H9 (cell line): Measurements from ENCODE around the gene ABTB1. TPM values are rescaled to one million over a fixed set of nuclear protein-coding genes. Genes with fewer than 3 reads are reported as not detected.

Experiments
- DNase-seq: peaks from one replicate; pipeline ENCODE4 v3.0.0-alpha.2; 2017
- H2AFZ ChIP-seq: one replicate; pipeline ENCODE4 v1.6.1; 2013; ENCODE audit warnings: mild to moderate bottlenecking, low read length, control low read depth, moderate library complexity
- H2AK5ac ChIP-seq: 2 replicates; pipeline ENCODE4 v1.6.1; 2013; ENCODE audit warnings: low read length, control low read depth, mixed read lengths; ENCODE audit not compliant: insufficient read length
- H2BK120ac ChIP-seq: one replicate; pipeline ENCODE4 v1.6.1; 2013; ENCODE audit warnings: low read depth, mild to moderate bottlenecking, low read length, control low read depth, inconsistent platforms; ENCODE audit not compliant: poor library complexity, severe bottlenecking
- H2BK12ac ChIP-seq: 2 replicates; pipeline ENCODE4 v1.6.1; 2013; ENCODE audit warnings: low read length, control low read depth, mixed read lengths, low read depth; ENCODE audit not compliant: insufficient read length
- H2BK15ac ChIP-seq: 2 replicates; pipeline ENCODE4 v1.6.1; 2013; ENCODE audit warnings: low read depth, low read length, control low read depth
- H2BK20ac ChIP-seq: one replicate; pipeline ENCODE4 v1.6.1; 2013; ENCODE audit warnings: low read depth, mild to moderate bottlenecking, low read length, control low read depth, inconsistent platforms; ENCODE audit not compliant: poor library complexity, severe bottlenecking
- H2BK5ac ChIP-seq: 2 replicates; pipeline ENCODE4 v1.6.1; 2013; ENCODE audit warnings: low read length, control low read depth, mixed read lengths; ENCODE audit not compliant: insufficient read length
- H3K14ac ChIP-seq: 2 replicates; pipeline ENCODE4 v1.6.1; 2013; ENCODE audit warnings: low read length, control low read depth; ENCODE audit not compliant: insufficient read depth
- H3K18ac ChIP-seq: 2 replicates; pipeline ENCODE4 v1.6.1; 2013; ENCODE audit warnings: low read depth, mild to moderate bottlenecking, mixed read lengths, low read length, control low read depth; ENCODE audit not compliant: insufficient read length
- H3K23ac ChIP-seq: 2 replicates; pipeline ENCODE4 v1.6.1; 2013; ENCODE audit warnings: low read length, control low read depth, mixed read lengths, low read depth; ENCODE audit not compliant: insufficient read length
- H3K23me2 ChIP-seq: 2 replicates; pipeline ENCODE4 v1.6.1; 2013; ENCODE audit warnings: low read depth, mild to moderate bottlenecking, mixed read lengths, low read length, control low read depth; ENCODE audit not compliant: insufficient read length, poor library complexity, severe bottlenecking
- H3K27ac ChIP-seq: 2 replicates; pipeline ENCODE4 v1.5.1; 2013; ENCODE audit warnings: low read length, control low read depth, mixed read lengths, low read depth; ENCODE audit not compliant: insufficient read length
- H3K27me3 ChIP-seq: 2 replicates; pipeline ENCODE4 v1.6.1; 2013; ENCODE audit warnings: low read length, control low read depth, inconsistent platforms; ENCODE audit not compliant: insufficient read depth
- H3K4ac ChIP-seq: 2 replicates; pipeline ENCODE4 v1.6.1; 2013; ENCODE audit warnings: low read depth, mild to moderate bottlenecking, control low read depth, inconsistent platforms, low read length, moderate library complexity
- H3K4me1 ChIP-seq: 2 replicates; pipeline ENCODE4 v1.6.1; 2013; ENCODE audit warnings: low read length, control low read depth, inconsistent platforms; ENCODE audit not compliant: insufficient read depth
- H3K4me2 ChIP-seq: 2 replicates; pipeline ENCODE4 v1.6.1; 2013; ENCODE audit warnings: low read length, control low read depth, mixed read lengths; ENCODE audit not compliant: insufficient read length, insufficient read depth
- H3K56ac ChIP-seq: 2 replicates; pipeline ENCODE4 v1.6.1; 2013; ENCODE audit warnings: low read depth, mild to moderate bottlenecking, mixed read lengths, low read length, control low read depth; ENCODE audit not compliant: insufficient read length
- H3K79me1 ChIP-seq: 2 replicates; pipeline ENCODE4 v1.6.1; 2013; ENCODE audit warnings: low read depth, mild to moderate bottlenecking, moderate library complexity, low read length, control low read depth, inconsistent platforms; ENCODE audit not compliant: insufficient read depth, poor library complexity, severe bottlenecking
- H3K79me2 ChIP-seq: 2 replicates; pipeline ENCODE4 v1.6.1; 2013; ENCODE audit warnings: low read length, control low read depth, inconsistent platforms; ENCODE audit not compliant: insufficient read depth
- H3K9ac ChIP-seq: 2 replicates; pipeline ENCODE4 v1.6.1; 2013; ENCODE audit warnings: low read length, control low read depth, mixed read lengths; ENCODE audit not compliant: insufficient read length; ENCODE audit errors: extremely low read depth
- H3K9me3 ChIP-seq: one replicate; pipeline ENCODE4 v1.6.1; 2013; ENCODE audit warnings: low read depth, low read length, inconsistent platforms; ENCODE audit not compliant: control insufficient read depth
- H3T11ph ChIP-seq: one replicate; pipeline ENCODE4 v1.6.1; 2013; ENCODE audit warnings: mild to moderate bottlenecking, low read length, control low read depth, inconsistent platforms
- H4K20me1 ChIP-seq: one replicate; pipeline ENCODE4 v1.6.1; 2013; ENCODE audit not compliant: control insufficient read depth, insufficient read length, insufficient read depth
- H4K5ac ChIP-seq: 2 replicates; pipeline ENCODE4 v1.6.1; 2013; ENCODE audit warnings: low read depth, mild to moderate bottlenecking, mixed read lengths, low read length, control low read depth; ENCODE audit not compliant: insufficient read length
- H4K8ac ChIP-seq: replicated peaks from 2 replicates; pipeline ENCODE4 v1.6.1; 2013; ENCODE audit warnings: low read length, control low read depth, mixed read lengths, low read depth; ENCODE audit not compliant: insufficient read length
- H4K91ac ChIP-seq: 2 replicates; pipeline ENCODE4 v1.6.1; 2013; ENCODE audit warnings: low read depth, mild to moderate bottlenecking, moderate library complexity, mixed read lengths, low read length, control low read depth; ENCODE audit not compliant: insufficient read length
- H3K27ac Mint-ChIP-seq, 3 experiments: 2 replicates in 2 of 3; 3 replicates in 1 of 3; pipeline ENCODE4 v1.8.0; 2020 to 2021; ENCODE audit warnings: mixed read lengths in 3 of 3, mild to moderate bottlenecking in 1 of 3, moderate library complexity in 1 of 3
- H3K27me3 Mint-ChIP-seq: 2 replicates; pipeline ENCODE4 v1.8.0; 2021; ENCODE audit warnings: low read depth, mild to moderate bottlenecking, moderate library complexity, mixed read lengths
- H3K36me3 Mint-ChIP-seq, 3 experiments: 2 replicates in 2 of 3; 3 replicates in 1 of 3; pipeline ENCODE4 v1.8.0; 2020 to 2021; ENCODE audit warnings: low read depth in 3 of 3, mixed read lengths in 3 of 3; ENCODE audit not compliant: insufficient read depth in 1 of 3
- H3K4me1 Mint-ChIP-seq, 2 experiments: 2 replicates each; pipeline ENCODE4 v1.8.0; 2020; ENCODE audit warnings: mixed read lengths in 2 of 2
- H3K4me3 Mint-ChIP-seq, 2 experiments: 2 replicates in 1 of 2; 3 replicates in 1 of 2; pipeline ENCODE4 v1.8.0; 2020 to 2021; ENCODE audit warnings: mild to moderate bottlenecking in 2 of 2, mixed read lengths in 2 of 2, moderate library complexity in 1 of 2
- H3K9me3 Mint-ChIP-seq, 2 experiments: 2 replicates in 1 of 2; 3 replicates in 1 of 2; pipeline ENCODE4 v1.8.0; 2020; ENCODE audit warnings: mild to moderate bottlenecking in 2 of 2, mixed read lengths in 2 of 2, moderate library complexity in 1 of 2
- WGBS: extraction: QIAGEN DNeasy Blood & Tissue Kit; methylation state at CpG from one replicate; pipeline ENCODE4 v1.1.7; 2013; ENCODE audit warnings: missing lambda C conversion rate, low lambda C conversion rate, mixed read lengths; ENCODE audit not compliant: insufficient read length; ENCODE audit errors: extremely low coverage; 5-methylcytosine and 5-hydroxymethylcytosine counted together
- total RNA-seq: library from RNA; stranded (reverse); gene quantifications from 2 replicates; pipeline ENCODE4 v1.2.1, GENCODE V29; 2021
- TF ChIP-seq, protein P1 (sequence below): fragments of 200-600 bp; sonication (generic); conservative IDR thresholded peaks from 3 replicates; pipeline ENCODE4 v1.8.0; 2021; ENCODE audit warnings: antibody characterized with exemption, mild to moderate bottlenecking

Gene ABTB1
- total RNA-seq, 1 experiment from 2014 or later: 6.2 TPM

GRCh38 chr3:127687228-127687737 is 14.5 kb downstream of the ABTB1 start:
- Histone ChIP-seq H2AK5ac (no peak overlapping the region), H3K4me1 (no peaks in the 10 kb centered on the region; the same call in 1 of the 2 replicates), H2BK20ac (no peak overlapping the region), H3K9me3 (no peaks in the 10 kb centered on the region), H4K8ac (no peak overlapping the region), H3K27me3 (no peaks in the 10 kb centered on the region; the same call in 1 of the 2 replicates), H2AFZ (no peak overlapping the region), H4K20me1 (no peaks in the 10 kb centered on the region), H3K56ac (no peak overlapping the region), H3K14ac (no peak overlapping the region), H2BK120ac (no peak overlapping the region), H2BK15ac (no peak overlapping the region), H3K18ac (no peak overlapping the region), H3T11ph (no peak overlapping the region), H2BK12ac (no peak overlapping the region), H4K5ac (no peak overlapping the region), H2BK5ac (no peak overlapping the region), H3K79me2 (no peaks in the 10 kb centered on the region), H3K9ac (no peak overlapping the region), H3K4ac (no peak overlapping the region), H3K4me2 (no peak overlapping the region), H3K27ac (no peak overlapping the region), H3K23me2 (no peaks in the 10 kb centered on the region), H4K91ac (no peak overlapping the region), H3K79me1 (no peaks in the 10 kb centered on the region), H3K23ac (no peak overlapping the region)
- no peak overlapping the region for H3K27ac Mint-ChIP-seq
- WGBS: 100% methylated on average over 2 of the region's 2 CpGs
- peaks cover 13 to 16% of the 10 kb centered on the region in 2 experiments for H3K4me1 Mint-ChIP-seq
- H3K4me3 Mint-ChIP-seq: no peak overlapping the region
- TF ChIP-seq, protein P1, sequence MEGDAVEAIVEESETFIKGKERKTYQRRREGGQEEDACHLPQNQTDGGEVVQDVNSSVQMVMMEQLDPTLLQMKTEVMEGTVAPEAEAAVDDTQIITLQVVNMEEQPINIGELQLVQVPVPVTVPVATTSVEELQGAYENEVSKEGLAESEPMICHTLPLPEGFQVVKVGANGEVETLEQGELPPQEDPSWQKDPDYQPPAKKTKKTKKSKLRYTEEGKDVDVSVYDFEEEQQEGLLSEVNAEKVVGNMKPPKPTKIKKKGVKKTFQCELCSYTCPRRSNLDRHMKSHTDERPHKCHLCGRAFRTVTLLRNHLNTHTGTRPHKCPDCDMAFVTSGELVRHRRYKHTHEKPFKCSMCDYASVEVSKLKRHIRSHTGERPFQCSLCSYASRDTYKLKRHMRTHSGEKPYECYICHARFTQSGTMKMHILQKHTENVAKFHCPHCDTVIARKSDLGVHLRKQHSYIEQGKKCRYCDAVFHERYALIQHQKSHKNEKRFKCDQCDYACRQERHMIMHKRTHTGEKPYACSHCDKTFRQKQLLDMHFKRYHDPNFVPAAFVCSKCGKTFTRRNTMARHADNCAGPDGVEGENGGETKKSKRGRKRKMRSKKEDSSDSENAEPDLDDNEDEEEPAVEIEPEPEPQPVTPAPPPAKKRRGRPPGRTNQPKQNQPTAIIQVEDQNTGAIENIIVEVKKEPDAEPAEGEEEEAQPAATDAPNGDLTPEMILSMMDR: no peak
- no peaks in the 10 kb centered on the region for H3K9me3 Mint-ChIP-seq
- no peaks in the 10 kb centered on the region; the same call in 1 of the 2 replicates for H3K27me3 Mint-ChIP-seq
- no peak for DNase-seq
- H3K36me3 Mint-ChIP-seq: no peaks in the 10 kb centered on the region
